HCT116 (cell line): ENCODE measurements around the gene ALDH7A1. TPM values are rescaled to one million over a fixed set of nuclear protein-coding genes. Genes with fewer than 3 reads are reported as not detected.

Experiments used
- ATAC-seq: fragments of 200-7000 bp; cut with Tn5 transposase; 2 replicates; pipeline ENCODE4 v1.9.1; 2020; ENCODE audit warnings: mild to moderate bottlenecking, moderate library complexity
- BruUV-seq: library from RNA; stranded (reverse); fragments of 400-500 nt; replicated peaks from 2 replicates; lab custom pipeline; 2021; lab: Mats Ljungman, UMichigan
- CTCF ChIA-PET: fragments of 300-600 bp; sonication (Branson Sonifier 250); formaldehyde crosslinking; loops from one replicate; lab custom pipeline; 2021; ENCODE audit warnings: antibody characterized with exemption; lab: Charles Lee
- POLR2A ChIA-PET: fragments of 300-600, 350-600 bp; sonication (Branson Sonifier 250); formaldehyde crosslinking; loops from one replicate; lab custom pipeline; 2021; ENCODE audit warnings: antibody characterized with exemption; lab: Charles Lee
- RAD21 ChIA-PET, 2 experiments: fragments of 300-600 bp; sonication (Branson Sonifier 250); formaldehyde crosslinking; loops; one replicate each; lab custom pipeline; 2023; ENCODE audit warnings: low total read pairs in 2 of 2; ENCODE audit not compliant: uncharacterized antibody in 2 of 2, unreplicated experiment in 2 of 2, low non-redundant PET in 1 of 2; lab: Charles Lee
- DNase-seq: peaks from one replicate; pipeline ENCODE4 v3.0.0-alpha.2; 2010; ENCODE audit warnings: low read depth, low spot score
- H2AFZ ChIP-seq: fragments of 200-600 bp; shearing (Covaris generic), sonication (generic); 2 replicates; pipeline ENCODE4 v1.6.1; 2017; ENCODE audit warnings: low read depth, mixed run types, mixed read lengths, antibody characterized with exemption, low read length; ENCODE audit not compliant: poor library complexity, severe bottlenecking
- H3K27ac ChIP-seq: 2 replicates; pipeline ENCODE4 v1.5.1; 2012; ENCODE audit warnings: low read depth, low read length
- H3K27me3 ChIP-seq: fragments of 200-600 bp; sonication (generic); 2 replicates; pipeline ENCODE4 v1.6.1; 2016; ENCODE audit warnings: mixed run types, low read length, mixed read lengths; ENCODE audit not compliant: insufficient read depth
- H3K36me3 ChIP-seq, 2 experiments: fragments of 200-500 bp in 1 of 2; fragments of 200-600 bp in 1 of 2; sonication (Bioruptor generic) in 1 of 2; sonication (generic) in 1 of 2; 2 replicates each; pipeline versions ENCODE4 v1.5.1 to v1.6.1; 2014 to 2016; ENCODE audit warnings: low read length in 2 of 2, inconsistent platforms in 1 of 2, mixed read lengths in 1 of 2, mixed run types in 1 of 2; ENCODE audit not compliant: insufficient read depth in 2 of 2, control insufficient read depth in 1 of 2
- H3K4me1 ChIP-seq, 2 experiments: fragments of 200-600 bp in 1 of 2; sonication (generic) in 1 of 2; 2 replicates each; pipeline versions ENCODE4 v1.5.1 to v1.6.1; 2012 to 2017; ENCODE audit warnings: low read length in 2 of 2, inconsistent platforms in 1 of 2, mild to moderate bottlenecking in 1 of 2, mixed read lengths in 1 of 2, mixed run types in 1 of 2, moderate library complexity in 1 of 2; ENCODE audit not compliant: insufficient read depth in 2 of 2, control insufficient read depth in 1 of 2
- H3K4me2 ChIP-seq: fragments of 200-600 bp; sonication (generic); 2 replicates; pipeline ENCODE4 v1.6.1; 2017; ENCODE audit warnings: mixed run types, low read length, mixed read lengths
- H3K4me3 ChIP-seq, 2 experiments: fragments of 200-600 bp in 1 of 2; sonication (generic) in 1 of 2; replicated peaks in 1 of 2; 2 replicates each; pipeline ENCODE4 v1.5.1; 2011 to 2016; ENCODE audit warnings: low read length in 2 of 2, control low read depth in 1 of 2, low read depth in 1 of 2, mild to moderate bottlenecking in 1 of 2, mixed read lengths in 1 of 2, mixed run types in 1 of 2
- H3K79me2 ChIP-seq: fragments of 200-600 bp; sonication (generic); 2 replicates; pipeline ENCODE4 v1.6.1; 2017; ENCODE audit warnings: mild to moderate bottlenecking, mixed run types, low read length, moderate library complexity, mixed read lengths; ENCODE audit not compliant: insufficient read depth
- H3K9ac ChIP-seq: fragments of 200-600 bp; sonication (generic); 2 replicates; pipeline ENCODE4 v1.6.1; 2016; ENCODE audit warnings: low read length, mixed read lengths
- H3K9me2 ChIP-seq: fragments of 200-600 bp; sonication (generic), shearing (Covaris generic); 2 replicates; pipeline ENCODE4 v1.6.1; 2017; ENCODE audit warnings: mixed run types, mild to moderate bottlenecking, moderate library complexity; ENCODE audit not compliant: insufficient read depth
- H3K9me3 ChIP-seq, 2 experiments: fragments of 200-500 bp in 1 of 2; fragments of 200-600 bp in 1 of 2; sonication (Bioruptor generic) in 1 of 2; sonication (generic) in 1 of 2; 2 replicates each; pipeline ENCODE4 v1.6.1; 2014 to 2017; ENCODE audit warnings: low read length in 2 of 2, mixed read lengths in 2 of 2, inconsistent platforms in 1 of 2, low read depth in 1 of 2, mild to moderate bottlenecking in 1 of 2, mixed run types in 1 of 2, moderate library complexity in 1 of 2; ENCODE audit not compliant: control insufficient read depth in 1 of 2, insufficient read depth in 1 of 2
- H4K20me1 ChIP-seq: fragments of 200-600 bp; sonication (generic), shearing (Covaris generic); 2 replicates; pipeline ENCODE4 v1.6.1; 2017; ENCODE audit warnings: mixed run types, mild to moderate bottlenecking, moderate library complexity; ENCODE audit not compliant: insufficient read depth
- CBX3 ChIP-seq: IDR thresholded peaks from 2 replicates; pipeline ENCODE4 v1.6.1; 2012; ENCODE audit warnings: low read depth
- CEBPB ChIP-seq: IDR thresholded peaks from 2 replicates; pipeline ENCODE4 v1.6.1; 2012; ENCODE audit warnings: low read depth
- EGR1 ChIP-seq: IDR thresholded peaks from 2 replicates; pipeline ENCODE4 v1.6.1; 2012; ENCODE audit warnings: low read depth
- ELF1 ChIP-seq: IDR thresholded peaks from 2 replicates; pipeline ENCODE4 v1.6.1; 2012; ENCODE audit warnings: low read depth, borderline replicate concordance
- EZH2phosphoT487 ChIP-seq: fragments of 200-600 bp; IDR thresholded peaks from 2 replicates; pipeline ENCODE4 v1.6.1; 2018; ENCODE audit warnings: antibody characterized with exemption, borderline replicate concordance
- JUND ChIP-seq: IDR thresholded peaks from 2 replicates; pipeline ENCODE4 v1.6.1; 2012
- POLR2A ChIP-seq: IDR thresholded peaks from 2 replicates; pipeline ENCODE4 v1.7.0; 2011; ENCODE audit warnings: borderline replicate concordance; ENCODE audit not compliant: insufficient read depth, insufficient read length; ENCODE audit errors: extremely low read depth
- POLR2AphosphoS5 ChIP-seq: IDR thresholded peaks from 2 replicates; pipeline ENCODE4 v1.6.1; 2011; ENCODE audit warnings: mild to moderate bottlenecking, low read depth, low read length, moderate library complexity
- SIN3A ChIP-seq: IDR thresholded peaks from 2 replicates; pipeline ENCODE4 v1.6.1; 2012; ENCODE audit warnings: low read depth
- SP1 ChIP-seq: IDR thresholded peaks from 2 replicates; pipeline ENCODE4 v1.6.1; 2012; ENCODE audit warnings: low read depth
- SRF ChIP-seq: IDR thresholded peaks from 2 replicates; pipeline ENCODE4 v1.6.1; 2012; ENCODE audit warnings: low read depth
- TCF7L2 ChIP-seq: IDR thresholded peaks from 2 replicates; pipeline ENCODE4 v1.7.0; 2011; ENCODE audit warnings: borderline replicate concordance, inconsistent platforms; ENCODE audit not compliant: insufficient read depth, insufficient read length; ENCODE audit errors: extremely low read depth
- YY1 ChIP-seq: IDR thresholded peaks from 2 replicates; pipeline ENCODE4 v1.6.1; 2011; ENCODE audit warnings: low read length, low read depth, moderate library complexity, mild to moderate bottlenecking; ENCODE audit not compliant: insufficient replicate concordance; ENCODE audit errors: extremely low read depth
- ZNF274 ChIP-seq: fragments of 200-500 bp; sonication (Bioruptor generic); IDR thresholded peaks from 2 replicates; pipeline ENCODE4 v1.6.1; 2014; ENCODE audit warnings: mild to moderate bottlenecking, low read depth, low read length, inconsistent platforms
- intact Hi-C: fragments of 100-400 bp; cut with micrococcal nuclease; formaldehyde crosslinking; loops from 2 replicates; pipeline ENCODE4 v1.10.0; 2022
- total RNA-seq: library from RNA; stranded (reverse); gene quantifications from one replicate; pipeline ENCODE4 v1.2.1, GENCODE V29; 2021; ENCODE audit not compliant: unreplicated experiment
- TF ChIP-seq, protein P1 (sequence below): IDR thresholded peaks from 2 replicates; pipeline ENCODE4 v1.6.1; 2011; ENCODE audit warnings: mild to moderate bottlenecking, low read length, moderate library complexity; ENCODE audit not compliant: insufficient replicate concordance; ENCODE audit errors: extremely low read depth
- TF ChIP-seq, protein P2 (sequence below): IDR thresholded peaks from 2 replicates; pipeline ENCODE4 v1.6.1; 2012
- TF ChIP-seq, protein P3 (sequence below): IDR thresholded peaks from 2 replicates; pipeline ENCODE4 v1.6.1; 2012
- TF ChIP-seq, protein P4 (sequence below), 3 experiments: fragments of 200-600 bp in 1 of 3; sonication (generic) in 1 of 3; IDR thresholded peaks in 2 of 3; conservative IDR thresholded peaks in 1 of 3; 2 replicates each; pipeline ENCODE4 v1.5.1; 2012 to 2017; ENCODE audit warnings: low read depth in 2 of 3, low read length in 2 of 3, antibody characterized with exemption in 1 of 3, borderline replicate concordance in 1 of 3, control low read depth in 1 of 3, mild to moderate bottlenecking in 1 of 3, mixed read lengths in 1 of 3, mixed run types in 1 of 3, moderate library complexity in 1 of 3; ENCODE audit not compliant: insufficient read depth in 1 of 3
- TF ChIP-seq, protein P5 (sequence below): IDR thresholded peaks from 2 replicates; pipeline ENCODE4 v1.6.1; 2012; ENCODE audit warnings: low read depth

Gene ALDH7A1
- total RNA-seq, 1 experiment from 2014 or later = 93.2 TPM

DNA sequence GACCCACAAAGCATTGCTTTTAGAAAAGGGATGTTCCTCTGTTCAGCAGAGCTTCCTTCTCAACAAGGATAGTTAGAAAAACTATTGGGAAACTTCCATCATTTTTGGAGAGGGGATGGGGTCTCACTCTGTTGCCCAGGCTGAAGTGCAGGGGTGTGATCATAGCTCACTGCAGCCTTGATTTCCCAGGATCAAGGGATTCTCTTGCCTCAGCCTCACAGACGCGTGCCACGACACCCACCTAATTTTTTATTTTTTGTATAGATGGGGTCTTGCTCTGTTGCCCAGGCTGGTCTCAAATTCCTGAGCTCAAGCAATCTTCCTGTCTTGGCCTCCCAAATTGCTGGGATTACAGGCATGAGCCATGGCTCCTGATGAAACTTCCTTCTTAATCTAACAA, 40.6 kb upstream of the ALDH7A1 start (continued):
- TF ChIP-seq, protein P1, sequence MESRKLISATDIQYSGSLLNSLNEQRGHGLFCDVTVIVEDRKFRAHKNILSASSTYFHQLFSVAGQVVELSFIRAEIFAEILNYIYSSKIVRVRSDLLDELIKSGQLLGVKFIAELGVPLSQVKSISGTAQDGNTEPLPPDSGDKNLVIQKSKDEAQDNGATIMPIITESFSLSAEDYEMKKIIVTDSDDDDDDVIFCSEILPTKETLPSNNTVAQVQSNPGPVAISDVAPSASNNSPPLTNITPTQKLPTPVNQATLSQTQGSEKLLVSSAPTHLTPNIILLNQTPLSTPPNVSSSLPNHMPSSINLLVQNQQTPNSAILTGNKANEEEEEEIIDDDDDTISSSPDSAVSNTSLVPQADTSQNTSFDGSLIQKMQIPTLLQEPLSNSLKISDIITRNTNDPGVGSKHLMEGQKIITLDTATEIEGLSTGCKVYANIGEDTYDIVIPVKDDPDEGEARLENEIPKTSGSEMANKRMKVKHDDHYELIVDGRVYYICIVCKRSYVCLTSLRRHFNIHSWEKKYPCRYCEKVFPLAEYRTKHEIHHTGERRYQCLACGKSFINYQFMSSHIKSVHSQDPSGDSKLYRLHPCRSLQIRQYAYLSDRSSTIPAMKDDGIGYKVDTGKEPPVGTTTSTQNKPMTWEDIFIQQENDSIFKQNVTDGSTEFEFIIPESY = no peak
- no peak for TF ChIP-seq JUND
- TF ChIP-seq POLR2AphosphoS5 = no peak
- TF ChIP-seq, protein P2, sequence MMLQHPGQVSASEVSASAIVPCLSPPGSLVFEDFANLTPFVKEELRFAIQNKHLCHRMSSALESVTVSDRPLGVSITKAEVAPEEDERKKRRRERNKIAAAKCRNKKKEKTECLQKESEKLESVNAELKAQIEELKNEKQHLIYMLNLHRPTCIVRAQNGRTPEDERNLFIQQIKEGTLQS = no peak
- TF ChIP-seq CEBPB = no peak
- TF ChIP-seq SRF = no peak

DNA sequence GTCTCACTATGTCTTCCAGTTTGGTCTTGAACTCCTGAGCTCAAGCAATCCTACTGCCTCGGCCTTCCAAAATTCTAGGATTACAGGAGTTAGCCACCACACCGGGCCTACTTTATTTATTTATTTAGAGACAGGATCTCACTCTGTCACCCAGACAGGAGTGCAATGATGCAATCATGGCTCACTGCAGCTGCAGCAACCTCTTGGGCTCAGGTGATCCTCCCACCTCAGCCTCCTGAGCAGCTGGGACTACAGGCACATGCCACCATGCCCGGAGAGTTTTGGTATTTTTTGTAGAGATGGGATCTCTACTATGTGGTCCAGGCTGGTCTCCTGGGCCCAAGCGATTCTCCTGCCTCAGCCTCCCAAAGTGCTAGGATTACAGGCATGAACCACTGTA, 38.5 kb upstream of the ALDH7A1 start:
- Histone ChIP-seq H3K79me2 (no peaks in the 10 kb centered on the region), H4K20me1 (no peaks in the 10 kb centered on the region), H3K27ac (no peak overlapping the region), H3K9ac (no peak overlapping the region), H3K36me3 (no peaks in the 10 kb centered on the region), H3K27me3 (no peaks in the 10 kb centered on the region), H3K9me2 (no peaks in the 10 kb centered on the region), H3K9me3 (no peaks in the 10 kb centered on the region), H3K4me2 (no peak overlapping the region), H3K4me1 (no peaks in the 10 kb centered on the region), H3K4me3 (no peak overlapping the region), H2AFZ (no peak overlapping the region)
- DNase-seq (no peak), ATAC-seq (no peak)
- ChIA-PET CTCF (no interaction called here), RAD21 (no interaction called here), POLR2A (no interaction called here)
- intact Hi-C loops = no loop called here
- no TSS peak for BruUV-seq
- TF ChIP-seq ELF1 = no peak
- no peak for TF ChIP-seq EGR1
- no peak for TF ChIP-seq YY1
- no peak for TF ChIP-seq SP1
- TF ChIP-seq, protein P3, sequence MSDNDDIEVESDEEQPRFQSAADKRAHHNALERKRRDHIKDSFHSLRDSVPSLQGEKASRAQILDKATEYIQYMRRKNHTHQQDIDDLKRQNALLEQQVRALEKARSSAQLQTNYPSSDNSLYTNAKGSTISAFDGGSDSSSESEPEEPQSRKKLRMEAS = no peak
- no peak for TF ChIP-seq SIN3A
- no peak; the same call in 1 of the 2 replicates for TF ChIP-seq CEBPB
- no peak for TF ChIP-seq SRF
- no peak for TF ChIP-seq TCF7L2
- no peak for TF ChIP-seq POLR2A
- TF ChIP-seq, protein P4, sequence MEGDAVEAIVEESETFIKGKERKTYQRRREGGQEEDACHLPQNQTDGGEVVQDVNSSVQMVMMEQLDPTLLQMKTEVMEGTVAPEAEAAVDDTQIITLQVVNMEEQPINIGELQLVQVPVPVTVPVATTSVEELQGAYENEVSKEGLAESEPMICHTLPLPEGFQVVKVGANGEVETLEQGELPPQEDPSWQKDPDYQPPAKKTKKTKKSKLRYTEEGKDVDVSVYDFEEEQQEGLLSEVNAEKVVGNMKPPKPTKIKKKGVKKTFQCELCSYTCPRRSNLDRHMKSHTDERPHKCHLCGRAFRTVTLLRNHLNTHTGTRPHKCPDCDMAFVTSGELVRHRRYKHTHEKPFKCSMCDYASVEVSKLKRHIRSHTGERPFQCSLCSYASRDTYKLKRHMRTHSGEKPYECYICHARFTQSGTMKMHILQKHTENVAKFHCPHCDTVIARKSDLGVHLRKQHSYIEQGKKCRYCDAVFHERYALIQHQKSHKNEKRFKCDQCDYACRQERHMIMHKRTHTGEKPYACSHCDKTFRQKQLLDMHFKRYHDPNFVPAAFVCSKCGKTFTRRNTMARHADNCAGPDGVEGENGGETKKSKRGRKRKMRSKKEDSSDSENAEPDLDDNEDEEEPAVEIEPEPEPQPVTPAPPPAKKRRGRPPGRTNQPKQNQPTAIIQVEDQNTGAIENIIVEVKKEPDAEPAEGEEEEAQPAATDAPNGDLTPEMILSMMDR (IDR thresholded peaks at IDR 0.05 in 2 of 3, conservative IDR thresholded peaks at IDR 0.05 in 1 of 3; ENCODE audit: borderline replicate concordance in 1 of 3, insufficient read depth in 1 of 3, low read depth in 2 of 3, low read length in 2 of 3) = no peak
- TF ChIP-seq CBX3 = no peak
- TF ChIP-seq POLR2AphosphoS5 = no peak
- TF ChIP-seq EZH2phosphoT487 = no peak
- no peak for TF ChIP-seq ZNF274
- TF ChIP-seq, protein P5, sequence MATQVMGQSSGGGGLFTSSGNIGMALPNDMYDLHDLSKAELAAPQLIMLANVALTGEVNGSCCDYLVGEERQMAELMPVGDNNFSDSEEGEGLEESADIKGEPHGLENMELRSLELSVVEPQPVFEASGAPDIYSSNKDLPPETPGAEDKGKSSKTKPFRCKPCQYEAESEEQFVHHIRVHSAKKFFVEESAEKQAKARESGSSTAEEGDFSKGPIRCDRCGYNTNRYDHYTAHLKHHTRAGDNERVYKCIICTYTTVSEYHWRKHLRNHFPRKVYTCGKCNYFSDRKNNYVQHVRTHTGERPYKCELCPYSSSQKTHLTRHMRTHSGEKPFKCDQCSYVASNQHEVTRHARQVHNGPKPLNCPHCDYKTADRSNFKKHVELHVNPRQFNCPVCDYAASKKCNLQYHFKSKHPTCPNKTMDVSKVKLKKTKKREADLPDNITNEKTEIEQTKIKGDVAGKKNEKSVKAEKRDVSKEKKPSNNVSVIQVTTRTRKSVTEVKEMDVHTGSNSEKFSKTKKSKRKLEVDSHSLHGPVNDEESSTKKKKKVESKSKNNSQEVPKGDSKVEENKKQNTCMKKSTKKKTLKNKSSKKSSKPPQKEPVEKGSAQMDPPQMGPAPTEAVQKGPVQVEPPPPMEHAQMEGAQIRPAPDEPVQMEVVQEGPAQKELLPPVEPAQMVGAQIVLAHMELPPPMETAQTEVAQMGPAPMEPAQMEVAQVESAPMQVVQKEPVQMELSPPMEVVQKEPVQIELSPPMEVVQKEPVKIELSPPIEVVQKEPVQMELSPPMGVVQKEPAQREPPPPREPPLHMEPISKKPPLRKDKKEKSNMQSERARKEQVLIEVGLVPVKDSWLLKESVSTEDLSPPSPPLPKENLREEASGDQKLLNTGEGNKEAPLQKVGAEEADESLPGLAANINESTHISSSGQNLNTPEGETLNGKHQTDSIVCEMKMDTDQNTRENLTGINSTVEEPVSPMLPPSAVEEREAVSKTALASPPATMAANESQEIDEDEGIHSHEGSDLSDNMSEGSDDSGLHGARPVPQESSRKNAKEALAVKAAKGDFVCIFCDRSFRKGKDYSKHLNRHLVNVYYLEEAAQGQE = no peak
